Tibial nerve (tissue), 4 donors: Measurements from ENCODE around the gene ICE2. TPM values are rescaled to one million over a fixed set of nuclear protein-coding genes. Genes with fewer than 3 reads are reported as not detected.

ENCODE experiments used
- DNase-seq, 2 donors: peaks; one replicate each; pipeline ENCODE4 v3.0.0-alpha.2; 2019; ENCODE audit warnings: low spot score in 2 of 2
- H3K27ac ChIP-seq, 4 donors: fragments of 200-600 bp; sonication (generic) in 3 of 4; one replicate each; pipeline ENCODE4 v1.5.1; 2017 to 2019; ENCODE audit warnings: mild to moderate bottlenecking in 1 of 4
- H3K27me3 ChIP-seq, 2 donors: fragments of 200-600 bp; sonication (generic) in 1 of 2; one replicate each; pipeline versions ENCODE4 v1.5.1 to v1.6.0; 2017 to 2019
- H3K36me3 ChIP-seq, 3 donors: fragments of 200-600 bp; sonication (generic); one replicate each; pipeline ENCODE4 v1.5.1; 2018 to 2019
- H3K4me1 ChIP-seq, 4 donors: fragments of 200-600 bp; sonication (generic) in 3 of 4; one replicate each; pipeline ENCODE4 v1.5.1; 2017 to 2019
- H3K4me3 ChIP-seq, 4 donors: fragments of 200-600 bp; sonication (generic) in 3 of 4; one replicate each; pipeline ENCODE4 v1.5.1; 2017 to 2019; ENCODE audit warnings: mild to moderate bottlenecking in 1 of 4, moderate library complexity in 1 of 4
- H3K9me3 ChIP-seq, 4 donors: fragments of 200-600 bp; sonication (generic) in 3 of 4; one replicate each; pipeline ENCODE4 v1.5.1; 2017 to 2019
- EP300 ChIP-seq, 2 donors: sonication (generic); formaldehyde crosslinking; IDR thresholded peaks; one replicate each; pipeline ENCODE4 v1.6.1; 2017; ENCODE audit warnings: antibody characterized with exemption in 2 of 2, mild to moderate bottlenecking in 1 of 2
- POLR2A ChIP-seq, 2 donors: fragments of 450-650 bp; IDR thresholded peaks; one replicate each; pipeline ENCODE4 v1.6.1; 2017; ENCODE audit warnings: antibody characterized with exemption in 2 of 2, mild to moderate bottlenecking in 2 of 2, moderate library complexity in 2 of 2
- WGBS, 2 donors: methylation state at CpG; one replicate each; pipeline ENCODE4 v1.1.5; 2018; 5-methylcytosine and 5-hydroxymethylcytosine counted together
- total RNA-seq, 4 donors: library from RNA; depleted of rRNA; stranded (reverse); fragments of >200 nt; gene quantifications; one replicate each; pipeline ENCODE4 v1.1.0, GENCODE V29; 2016
- TF ChIP-seq, protein P1 (sequence below), 5 experiments: fragments of 200-600 bp in 3 of 5; fragments of 450-650 bp in 2 of 5; sonication (generic) in 3 of 5; IDR thresholded peaks; one replicate each; pipeline ENCODE4 v1.5.1; 2016 to 2019; ENCODE audit warnings: antibody characterized with exemption in 5 of 5, mild to moderate bottlenecking in 3 of 5, moderate library complexity in 2 of 5

Gene ICE2
- total RNA-seq, 4 donors from 2014 or later, result 23.9 to 44.1 (median 26.0) TPM

- Histone ChIP-seq H3K4me3 (peak overlapping the region in 2 of 4 donors; percentile 11 to 97), H3K27me3 (no peaks in the 10 kb centered on the region), H3K36me3 (peaks cover 0 to 6% (median 0%) of the 10 kb centered on the region in 3 donors), H3K9me3 (no peaks in the 10 kb centered on the region), H3K27ac (peak overlapping the region; percentile 39 to 100 (median 98)), H3K4me1 (peaks cover 8 to 85% (median 76%) of the 10 kb centered on the region in 4 donors)
- TF ChIP-seq POLR2A (IDR thresholded peaks at IDR 0.05), result no peak
- TF ChIP-seq EP300 (IDR thresholded peaks at IDR 0.05), result peak in 1 of 2 donors; percentile 91
- TF ChIP-seq, protein P1, sequence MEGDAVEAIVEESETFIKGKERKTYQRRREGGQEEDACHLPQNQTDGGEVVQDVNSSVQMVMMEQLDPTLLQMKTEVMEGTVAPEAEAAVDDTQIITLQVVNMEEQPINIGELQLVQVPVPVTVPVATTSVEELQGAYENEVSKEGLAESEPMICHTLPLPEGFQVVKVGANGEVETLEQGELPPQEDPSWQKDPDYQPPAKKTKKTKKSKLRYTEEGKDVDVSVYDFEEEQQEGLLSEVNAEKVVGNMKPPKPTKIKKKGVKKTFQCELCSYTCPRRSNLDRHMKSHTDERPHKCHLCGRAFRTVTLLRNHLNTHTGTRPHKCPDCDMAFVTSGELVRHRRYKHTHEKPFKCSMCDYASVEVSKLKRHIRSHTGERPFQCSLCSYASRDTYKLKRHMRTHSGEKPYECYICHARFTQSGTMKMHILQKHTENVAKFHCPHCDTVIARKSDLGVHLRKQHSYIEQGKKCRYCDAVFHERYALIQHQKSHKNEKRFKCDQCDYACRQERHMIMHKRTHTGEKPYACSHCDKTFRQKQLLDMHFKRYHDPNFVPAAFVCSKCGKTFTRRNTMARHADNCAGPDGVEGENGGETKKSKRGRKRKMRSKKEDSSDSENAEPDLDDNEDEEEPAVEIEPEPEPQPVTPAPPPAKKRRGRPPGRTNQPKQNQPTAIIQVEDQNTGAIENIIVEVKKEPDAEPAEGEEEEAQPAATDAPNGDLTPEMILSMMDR (IDR thresholded peaks at IDR 0.05), result no peak
- peak; percentile 50 to 81 for DNase-seq
- WGBS, 2 donors, result 8 to 13% methylated on average over 9 of the region's 9 CpGs
Measured at GRCh38 chr15:60392986-60393790, 85.8 kb downstream of the ICE2 start.

- TF ChIP-seq, protein P1 (IDR thresholded peaks at IDR 0.05), result no peak
- TF ChIP-seq EP300 (IDR thresholded peaks at IDR 0.05) (no peak), POLR2A (IDR thresholded peaks at IDR 0.05) (no peak)
- Histone ChIP-seq H3K27me3 (no peaks in the 10 kb centered on the region), H3K4me1 (peaks cover 8 to 88% (median 79%) of the 10 kb centered on the region in 4 donors), H3K4me3 (peak overlapping the region in 1 of 4 donors; percentile 8), H3K27ac (peak overlapping the region in 3 of 4 donors; percentile 98 to 100 (median 99)), H3K9me3 (no peaks in the 10 kb centered on the region), H3K36me3 (peaks cover 0 to 6% (median 0%) of the 10 kb centered on the region in 3 donors)
- DNase-seq, result no peak
- WGBS, 2 donors, result 0 to 9% methylated on average over 3 of the region's 3 CpGs
Measured at GRCh38 chr15:60392601-60392985, 86.3 kb downstream of the ICE2 start.

DNA sequence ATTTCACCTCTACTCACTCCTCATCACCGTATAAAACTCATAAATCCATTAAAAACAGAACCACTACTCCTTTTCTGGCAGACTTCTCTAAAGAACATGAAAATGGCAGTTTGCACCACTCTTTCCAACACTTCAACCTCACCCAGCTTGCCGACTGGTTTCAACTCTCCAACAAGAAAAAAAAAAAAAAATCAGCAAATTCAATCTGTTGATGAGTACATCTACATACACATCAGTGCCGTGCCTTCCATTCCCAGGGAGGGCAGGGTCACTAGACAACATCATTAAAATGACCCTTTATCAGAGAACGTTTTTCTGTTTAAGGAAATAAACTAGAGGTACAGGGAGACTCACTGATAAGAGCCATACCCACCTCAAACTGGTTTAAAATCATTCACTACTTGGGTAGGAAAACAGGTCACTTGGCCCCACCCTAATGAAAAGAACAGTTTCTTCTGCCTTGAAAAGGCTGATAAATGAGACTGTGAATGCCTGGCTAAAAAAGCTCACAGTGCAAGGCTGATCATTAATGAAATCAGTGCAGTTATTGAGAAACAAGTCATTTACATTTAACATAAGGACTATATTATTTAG lies 87.1 kb downstream of the ICE2 start:
- DNase-seq, result no peak
- Histone ChIP-seq H3K27me3 (no peaks in the 10 kb centered on the region), H3K27ac (peak overlapping the region; percentile 23 to 100 (median 98)), H3K4me1 (peaks cover 8 to 95% (median 80%) of the 10 kb centered on the region in 4 donors), H3K9me3 (no peaks in the 10 kb centered on the region), H3K36me3 (peaks cover 0 to 6% (median 0%) of the 10 kb centered on the region in 3 donors), H3K4me3 (no peak overlapping the region)
- TF ChIP-seq EP300 (IDR thresholded peaks at IDR 0.05) (no peak), POLR2A (IDR thresholded peaks at IDR 0.05) (no peak)
- TF ChIP-seq, protein P1 (IDR thresholded peaks at IDR 0.05), result no peak
- 14 to 16% methylated on average over 4 of the region's 4 CpGs for WGBS, 2 donors

DNA sequence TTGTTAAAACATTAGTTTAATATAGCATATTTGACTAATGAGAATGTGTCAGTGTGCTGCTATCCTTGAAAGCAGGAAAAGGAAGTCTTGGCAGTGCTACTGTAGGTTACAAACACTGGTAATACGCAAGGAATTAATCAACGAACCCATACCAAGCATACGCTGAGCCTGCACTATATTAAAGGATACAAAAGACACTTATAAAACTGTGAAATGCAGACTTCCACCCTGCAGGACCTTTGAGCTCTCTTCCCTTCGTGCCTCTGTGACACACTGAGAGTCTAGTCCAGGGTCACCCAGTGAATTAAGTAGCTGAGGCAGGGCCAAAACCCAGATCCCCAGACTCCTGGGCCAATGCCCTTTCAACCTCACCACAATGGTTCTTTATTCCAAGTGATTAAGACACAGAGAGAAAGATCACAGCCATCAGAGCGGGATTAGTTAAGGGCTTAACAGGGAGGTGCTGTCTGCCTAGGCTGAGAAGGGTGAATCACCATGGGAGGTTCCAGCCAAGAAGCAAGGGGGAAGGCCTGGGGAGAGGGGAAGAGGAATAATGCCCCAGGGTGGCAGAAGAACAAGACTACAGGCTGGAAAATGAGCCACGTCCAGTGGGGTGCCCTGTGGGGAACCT lies 88.0 kb downstream of the ICE2 start:
- Histone ChIP-seq H3K36me3 (peaks cover 0 to 6% (median 0%) of the 10 kb centered on the region in 3 donors), H3K27me3 (no peaks in the 10 kb centered on the region), H3K9me3 (no peaks in the 10 kb centered on the region), H3K4me3 (no peak overlapping the region), H3K4me1 (peaks cover 8 to 95% (median 82%) of the 10 kb centered on the region in 4 donors), H3K27ac (peak overlapping the region; percentile 23 to 100 (median 98))
- TF ChIP-seq, protein P1 (IDR thresholded peaks at IDR 0.05), result no peak
- TF ChIP-seq POLR2A (IDR thresholded peaks at IDR 0.05), result no peak
- peak in 1 of 2 donors; percentile 84 for TF ChIP-seq EP300 (IDR thresholded peaks at IDR 0.05)
- DNase-seq, result no peak
- 10 to 13% methylated on average over 6 of the region's 6 CpGs for WGBS, 2 donors
